ENCODE results near the gene YY1AP1.

The YY1AP1 gene

GRCh38 chr1:155650231-155650757 lies 38.3 kb downstream of the YY1AP1 start:
- no peak for DNase-seq
- Histone ChIP-seq H3K27ac (peak overlapping the region in 1 of 2 donors; percentile 39), H3K9me3 (no peaks in the 10 kb centered on the region), H3K4me1 (peaks cover 0 to 39% (median 18%) of the 10 kb centered on the region in 4 donors), H3K27me3 (no peaks in the 10 kb centered on the region), H3K36me3 (no peaks in the 10 kb centered on the region), H3K4me3 (no peak overlapping the region)
- intact Hi-C loops (cut with DNase I; ENCODE audit: low total_unique reads) = no loop called here
- no peak for TF ChIP-seq CTCF (IDR thresholded peaks at IDR 0.05)

- Histone ChIP-seq H3K27me3 (no peaks in the 10 kb centered on the region), H3K9me3 (no peaks in the 10 kb centered on the region), H3K4me3 (no peak overlapping the region), H3K4me1 (peaks cover 0 to 45% (median 24%) of the 10 kb centered on the region in 4 donors), H3K27ac (no peak overlapping the region), H3K36me3 (no peaks in the 10 kb centered on the region)
- TF ChIP-seq CTCF (IDR thresholded peaks at IDR 0.05) = no peak
- DNase-seq = no peak
- intact Hi-C loops (cut with DNase I; ENCODE audit: low total_unique reads) = no loop called here
Measured at GRCh38 chr1:155649676-155650075, 38.9 kb downstream of the YY1AP1 start.

- no peaks in the 10 kb centered on the region for H3K9me3 ChIP-seq
- no peaks in the 10 kb centered on the region for H3K36me3 ChIP-seq
- no peak overlapping the region for H3K4me3 ChIP-seq
- peak in 1 of 2 donors; percentile 37 for DNase-seq
- intact Hi-C loops (cut with DNase I; ENCODE audit: low total_unique reads) = no loop called here
- TF ChIP-seq CTCF (IDR thresholded peaks at IDR 0.05) = peak; percentile 40 to 41
- H3K27me3 ChIP-seq = no peaks in the 10 kb centered on the region
- H3K27ac ChIP-seq = peak overlapping the region in 1 of 2 donors; percentile 54
- peaks cover 0 to 49% (median 27%) of the 10 kb centered on the region in 4 donors for H3K4me1 ChIP-seq
Measured at GRCh38 chr1:155648207-155649147, 40.1 kb downstream of the YY1AP1 start.

- DNase-seq = peak in 1 of 2 donors; percentile 56
- Histone ChIP-seq H3K36me3 (no peaks in the 10 kb centered on the region), H3K27ac (peak overlapping the region; percentile 61 to 71), H3K4me1 (peaks cover 0 to 40% (median 24%) of the 10 kb centered on the region in 4 donors), H3K9me3 (peaks cover 0 to 8% (median 0%) of the 10 kb centered on the region in 3 donors), H3K4me3 (no peak overlapping the region), H3K27me3 (no peaks in the 10 kb centered on the region)
- intact Hi-C loops (cut with DNase I; ENCODE audit: low total_unique reads) = no loop called here
- no peak for TF ChIP-seq CTCF (IDR thresholded peaks at IDR 0.05)
Measured at GRCh38 chr1:155646307-155646706, 42.3 kb downstream of the YY1AP1 start.

- intact Hi-C loops (cut with DNase I; ENCODE audit: low total_unique reads) = no loop called here
- Histone ChIP-seq H3K27ac (peak overlapping the region; percentile 61 to 71), H3K27me3 (no peaks in the 10 kb centered on the region), H3K9me3 (peaks cover 0 to 8% (median 0%) of the 10 kb centered on the region in 3 donors), H3K4me1 (peaks cover 0 to 34% (median 24%) of the 10 kb centered on the region in 4 donors), H3K4me3 (no peak overlapping the region), H3K36me3 (no peaks in the 10 kb centered on the region)
- peak in 1 of 2 donors; percentile 77 for DNase-seq
- no peak for TF ChIP-seq CTCF (IDR thresholded peaks at IDR 0.05)
Measured at GRCh38 chr1:155645648-155646047, 42.9 kb downstream of the YY1AP1 start.

Data from tibial artery (tissue), 4 donors.